Nephron progenitor cell (in vitro differentiated cells): ENCODE measurements around the gene CYP20A1.
"Not testable (repeated sequence)": the region's sequence is repeated elsewhere in the genome, so short reads cannot be mapped to it uniquely, and the experiment has no call there.

Experiments
- DNase-seq: peaks from one replicate; pipeline ENCODE4 v3.0.0; 2021
- H3K27ac Mint-ChIP-seq: 2 replicates; pipeline ENCODE4 v1.8.0; 2021; ENCODE audit warnings: mild to moderate bottlenecking, moderate library complexity, mixed read lengths
- H3K27me3 Mint-ChIP-seq: 2 replicates; pipeline ENCODE4 v1.8.0; 2021; ENCODE audit warnings: mild to moderate bottlenecking, low read depth, mixed read lengths; ENCODE audit not compliant: poor library complexity
- H3K36me3 Mint-ChIP-seq: 2 replicates; pipeline ENCODE4 v1.8.0; 2021; ENCODE audit warnings: low read depth, mixed read lengths
- H3K4me1 Mint-ChIP-seq: 2 replicates; pipeline ENCODE4 v1.8.0; 2021; ENCODE audit warnings: mixed read lengths
- H3K4me3 Mint-ChIP-seq: 2 replicates; pipeline ENCODE4 v1.8.0; 2021; ENCODE audit warnings: mild to moderate bottlenecking, moderate library complexity, mixed read lengths
- H3K9me3 Mint-ChIP-seq: 2 replicates; pipeline ENCODE4 v1.8.0; 2021; ENCODE audit warnings: mild to moderate bottlenecking, moderate library complexity, mixed read lengths
- CTCF ChIP-seq: fragments of 200-600 bp; sonication (generic); IDR thresholded peaks from 2 replicates; pipeline ENCODE4 v1.5.0; 2021; ENCODE audit warnings: antibody characterized with exemption

CYP20A1 gene, protein sequence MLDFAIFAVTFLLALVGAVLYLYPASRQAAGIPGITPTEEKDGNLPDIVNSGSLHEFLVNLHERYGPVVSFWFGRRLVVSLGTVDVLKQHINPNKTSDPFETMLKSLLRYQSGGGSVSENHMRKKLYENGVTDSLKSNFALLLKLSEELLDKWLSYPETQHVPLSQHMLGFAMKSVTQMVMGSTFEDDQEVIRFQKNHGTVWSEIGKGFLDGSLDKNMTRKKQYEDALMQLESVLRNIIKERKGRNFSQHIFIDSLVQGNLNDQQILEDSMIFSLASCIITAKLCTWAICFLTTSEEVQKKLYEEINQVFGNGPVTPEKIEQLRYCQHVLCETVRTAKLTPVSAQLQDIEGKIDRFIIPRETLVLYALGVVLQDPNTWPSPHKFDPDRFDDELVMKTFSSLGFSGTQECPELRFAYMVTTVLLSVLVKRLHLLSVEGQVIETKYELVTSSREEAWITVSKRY

DNA sequence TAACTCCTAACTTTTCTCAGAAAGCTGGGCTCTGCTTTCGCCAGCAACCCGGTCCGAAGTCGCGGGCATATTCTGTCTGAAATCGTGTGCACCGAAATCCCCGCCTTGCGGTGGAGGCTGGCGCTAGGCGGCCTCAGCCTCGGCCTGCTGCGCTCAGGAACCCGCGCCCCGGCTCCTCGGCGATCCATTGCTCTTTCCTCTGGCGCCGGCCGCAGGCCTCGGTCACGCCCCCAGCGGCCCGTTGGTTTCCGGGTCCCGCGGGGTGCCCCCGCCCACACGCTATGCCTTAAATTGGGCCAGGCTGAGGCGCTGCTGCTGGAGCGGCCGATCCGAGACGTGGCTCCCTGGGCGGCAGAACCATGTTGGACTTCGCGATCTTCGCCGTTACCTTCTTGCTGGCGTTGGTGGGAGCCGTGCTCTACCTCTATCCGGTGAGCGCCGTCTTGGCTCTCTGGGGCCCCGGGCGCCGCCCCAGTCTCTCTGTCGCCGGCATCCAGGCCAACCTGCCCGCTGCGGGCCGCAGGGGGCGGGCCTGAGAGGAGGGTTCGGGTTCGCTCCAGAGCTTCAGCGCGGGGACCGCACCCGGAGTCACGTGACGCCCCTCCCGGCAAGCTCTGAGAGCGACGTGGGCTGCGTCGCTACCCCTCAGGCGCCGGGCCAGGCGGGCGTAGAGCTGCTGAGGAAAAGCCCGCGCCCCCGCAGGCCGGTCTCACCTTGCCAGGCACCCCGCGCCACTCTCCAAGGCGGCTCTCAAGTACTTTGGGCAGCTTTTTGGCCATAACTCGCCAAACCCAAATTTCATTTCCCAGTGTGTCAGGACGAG lies at the start of gene CYP20A1:
Gene CYP20A1, plus strand, starts transcription at position 315 of the 823 bp plus-strand sequence. Its CDS starts 45 bp downstream, at position 360.
- H3K36me3 Mint-ChIP-seq, result peaks cover 34% of the 10 kb centered on the region
- peak; percentile 96 for DNase-seq
- H3K4me3 Mint-ChIP-seq, result peak within 1 kb of the TSS; percentile 92
- H3K4me1 Mint-ChIP-seq, result peaks cover 17% of the 10 kb centered on the region
- no peaks in the 10 kb centered on the region for H3K27me3 Mint-ChIP-seq
- H3K27ac Mint-ChIP-seq, result peak within 1 kb of the TSS; percentile 93
- H3K9me3 Mint-ChIP-seq, result no peaks in the 10 kb centered on the region
- TF ChIP-seq CTCF, result no peak

- H3K36me3 Mint-ChIP-seq, result peaks cover 40% of the 10 kb centered on the region
- H3K27ac Mint-ChIP-seq, H3K9me3 Mint-ChIP-seq, DNase-seq, H3K27me3 Mint-ChIP-seq, H3K4me3 Mint-ChIP-seq, H3K4me1 Mint-ChIP-seq: not testable (repeated sequence)
These were observed 48.3 kb upstream of the CYP20A1 start for GRCh38 chr2:203190547-203190946.

DNA sequence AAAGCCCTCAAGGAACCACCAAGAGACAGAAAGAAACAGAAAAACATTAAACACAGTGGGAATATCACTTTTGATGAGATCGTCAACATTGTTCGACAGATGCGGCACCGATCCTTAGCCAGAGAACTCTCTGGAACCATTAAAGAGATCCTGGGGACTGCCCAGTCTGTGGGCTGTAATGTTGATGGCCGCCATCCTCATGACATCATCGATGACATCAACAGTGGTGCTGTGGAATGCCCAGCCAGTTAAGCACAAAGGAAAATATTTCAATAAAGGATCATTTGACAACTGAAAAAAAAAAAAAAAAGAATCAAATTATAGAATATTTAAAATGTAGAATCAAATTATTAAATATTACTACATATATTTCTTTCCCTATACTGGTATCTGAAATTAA lies 47.8 kb upstream of the CYP20A1 start:
- DNase-seq, H3K4me1 Mint-ChIP-seq, H3K27ac Mint-ChIP-seq, H3K4me3 Mint-ChIP-seq, H3K9me3 Mint-ChIP-seq, H3K27me3 Mint-ChIP-seq: not testable (repeated sequence)
- peaks cover 35% of the 10 kb centered on the region for H3K36me3 Mint-ChIP-seq

DNA sequence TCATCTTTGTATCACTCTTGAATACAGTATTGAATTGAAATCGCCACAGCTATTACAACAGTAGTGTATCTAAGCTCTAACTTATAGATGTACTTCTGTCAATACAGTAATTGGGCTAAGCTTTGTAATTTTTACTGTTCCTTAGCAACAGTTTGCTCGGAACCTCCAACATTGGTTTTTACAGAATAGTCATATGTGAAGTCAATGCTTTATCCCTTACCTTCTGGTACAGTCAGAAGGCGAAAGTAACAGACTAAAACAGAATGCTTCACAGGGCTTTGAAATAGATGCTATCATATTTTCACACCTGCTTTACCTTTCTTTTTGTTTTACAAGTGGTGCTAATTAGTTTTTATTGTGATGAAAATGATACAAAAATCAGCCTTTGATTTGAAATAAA lies 46.9 kb upstream of the CYP20A1 start:
- no peak overlapping the region for H3K27ac Mint-ChIP-seq
- no peaks in the 10 kb centered on the region for H3K9me3 Mint-ChIP-seq
- H3K36me3 Mint-ChIP-seq, result peaks cover 33% of the 10 kb centered on the region
- no peak for DNase-seq
- no peak for TF ChIP-seq CTCF
- no peak overlapping the region for H3K4me3 Mint-ChIP-seq
- peaks cover 4% of the 10 kb centered on the region for H3K4me1 Mint-ChIP-seq
- no peaks in the 10 kb centered on the region for H3K27me3 Mint-ChIP-seq

- Mint-ChIP-seq H3K4me3 (no peak overlapping the region), H3K4me1 (peaks cover 4% of the 10 kb centered on the region), H3K36me3 (peaks cover 21% of the 10 kb centered on the region), H3K27ac (peak overlapping the region; percentile 52), H3K27me3 (no peaks in the 10 kb centered on the region), H3K9me3 (no peaks in the 10 kb centered on the region)
- no peak for TF ChIP-seq CTCF
- DNase-seq, result no peak
These were observed 43.3 kb upstream of the CYP20A1 start for GRCh38 chr2:203195331-203196036.

DNA sequence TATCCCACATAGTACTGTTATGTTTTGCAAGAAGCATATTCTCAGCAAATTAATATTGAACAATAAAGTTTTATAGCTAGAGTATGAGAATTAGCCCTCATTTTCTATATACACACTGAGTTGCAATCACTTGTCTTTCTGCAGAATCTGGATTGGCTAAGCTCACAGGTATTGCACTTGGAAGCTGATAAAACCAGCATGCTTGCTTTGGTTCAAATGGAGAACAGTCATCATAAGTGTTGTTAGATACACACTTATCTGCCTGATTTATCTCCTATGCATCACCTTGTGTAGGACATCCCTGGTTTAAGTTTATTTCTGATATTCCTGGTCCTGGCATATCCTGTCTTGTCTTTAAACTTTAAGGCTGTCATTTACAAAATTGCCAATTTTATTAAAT lies 38.0 kb upstream of the CYP20A1 start:
- Mint-ChIP-seq H3K4me3 (no peak overlapping the region), H3K4me1 (no peaks in the 10 kb centered on the region), H3K36me3 (peaks cover 20% of the 10 kb centered on the region), H3K27ac (no peak overlapping the region), H3K9me3 (peaks cover 4% of the 10 kb centered on the region), H3K27me3 (no peaks in the 10 kb centered on the region)
- DNase-seq, result no peak
- TF ChIP-seq CTCF, result no peak
